Activated B cell treated with CpG ODN at 0.5 μM for 24 hours (primary cell): Measurements from ENCODE around the gene EGLN1. TPM values are rescaled to one million over a fixed set of nuclear protein-coding genes. Genes with fewer than 3 reads are reported as not detected.

ENCODE experiments used
- ATAC-seq: fragments of 200-7000 bp; cut with Tn5 transposase; one replicate; pipeline ENCODE4 v1.10.0; 2021; ENCODE audit warnings: low read depth, mild to moderate bottlenecking, moderate library complexity
- CTCF ChIA-PET: fragments of 350-600 bp; sonication (Branson Sonifier 250); formaldehyde crosslinking; loops from one replicate; lab custom pipeline; 2021; ENCODE audit warnings: antibody characterized with exemption; lab: Charles Lee
- POLR2A ChIA-PET: fragments of 350-600 bp; sonication (Branson Sonifier 250); formaldehyde crosslinking; loops from one replicate; lab custom pipeline; 2021; ENCODE audit warnings: antibody characterized with exemption; lab: Charles Lee
- DNase-seq: peaks from one replicate; pipeline ENCODE4 v3.0.0; 2022
- H3K27ac Mint-ChIP-seq: one replicate; pipeline ENCODE4 v1.8.0; 2020; ENCODE audit warnings: mixed read lengths
- H3K27me3 Mint-ChIP-seq: one replicate; pipeline ENCODE4 v1.8.0; 2021; ENCODE audit warnings: mixed read lengths
- H3K36me3 Mint-ChIP-seq: one replicate; pipeline ENCODE4 v1.8.0; 2021; ENCODE audit warnings: low read depth, mixed read lengths
- H3K4me1 Mint-ChIP-seq: one replicate; pipeline ENCODE4 v1.8.0; 2021; ENCODE audit warnings: mixed read lengths
- H3K4me3 Mint-ChIP-seq: one replicate; pipeline ENCODE4 v1.8.0; 2020; ENCODE audit warnings: mild to moderate bottlenecking, mixed read lengths
- H3K9me3 Mint-ChIP-seq: one replicate; pipeline ENCODE4 v1.8.0; 2020; ENCODE audit warnings: mixed read lengths
- CTCF ChIP-seq: fragments of 200-600 bp; IDR thresholded peaks from one replicate; pipeline ENCODE4 v1.8.0; 2022; ENCODE audit warnings: antibody characterized with exemption, mild to moderate bottlenecking
- intact Hi-C: fragments of 100-400 bp; cut with micrococcal nuclease; formaldehyde crosslinking; loops from one replicate; pipeline ENCODE4 v1.15.1; 2024
- total RNA-seq: library from RNA; stranded (reverse); gene quantifications from 2 replicates; pipeline ENCODE4 v1.2.3, GENCODE V29; 2022

The EGLN1 gene
- total RNA-seq, 1 donor from 2014 or later = 15.6 TPM

- ChIA-PET POLR2A (no interaction called here), CTCF (no interaction called here)
- ATAC-seq (no peak), DNase-seq (no peak)
- Mint-ChIP-seq H3K27ac (no peak overlapping the region), H3K9me3 (no peaks in the 10 kb centered on the region), H3K4me3 (no peak overlapping the region), H3K36me3 (no peaks in the 10 kb centered on the region), H3K27me3 (no peaks in the 10 kb centered on the region), H3K4me1 (no peaks in the 10 kb centered on the region)
- intact Hi-C loops = no loop called here
- TF ChIP-seq CTCF = no peak
These were observed 99.1 kb downstream of the EGLN1 start for GRCh38 chr1:231322880-231323530.

GRCh38 chr1:231319080-231319479 lies 103.0 kb downstream of the EGLN1 start:
- Mint-ChIP-seq H3K27me3 (no peaks in the 10 kb centered on the region), H3K9me3 (no peaks in the 10 kb centered on the region), H3K27ac (no peak overlapping the region), H3K36me3 (no peaks in the 10 kb centered on the region), H3K4me1 (no peaks in the 10 kb centered on the region), H3K4me3 (no peak overlapping the region)
- ChIA-PET POLR2A (no interaction called here), CTCF (no interaction called here)
- ATAC-seq (no peak), DNase-seq (no peak)
- intact Hi-C loops = no loop called here
- no peak for TF ChIP-seq CTCF

- no peaks in the 10 kb centered on the region for H3K27me3 Mint-ChIP-seq
- no peaks in the 10 kb centered on the region for H3K9me3 Mint-ChIP-seq
- no peaks in the 10 kb centered on the region for H3K36me3 Mint-ChIP-seq
- no peak overlapping the region for H3K4me3 Mint-ChIP-seq
- no peak overlapping the region for H3K27ac Mint-ChIP-seq
- TF ChIP-seq CTCF = no peak
- intact Hi-C loops = no loop called here
- POLR2A ChIA-PET = interaction anchor here (1.6 kb wide), 1 partner anchor 19 kb away, joined by 4 read pairs; the partner anchor contains the start of genes EXOC8 and SPRTN
- CTCF ChIA-PET = no interaction called here
- ATAC-seq = no peak
- no peaks in the 10 kb centered on the region for H3K4me1 Mint-ChIP-seq
- DNase-seq = no peak
These were observed 103.5 kb downstream of the EGLN1 start for GRCh38 chr1:231318568-231318967.

GRCh38 chr1:231318015-231318355 lies 104.1 kb downstream of the EGLN1 start:
- no peak overlapping the region for H3K4me3 Mint-ChIP-seq
- DNase-seq (no peak), ATAC-seq (no peak)
- intact Hi-C loops = no loop called here
- H3K27me3 Mint-ChIP-seq = no peaks in the 10 kb centered on the region
- H3K9me3 Mint-ChIP-seq = no peaks in the 10 kb centered on the region
- H3K27ac Mint-ChIP-seq = no peak overlapping the region
- H3K36me3 Mint-ChIP-seq = no peaks in the 10 kb centered on the region
- CTCF ChIA-PET = no interaction called here
- POLR2A ChIA-PET = interaction anchor here (1.6 kb wide), 1 partner anchor 20 kb away, joined by 4 read pairs; the partner anchor contains the start of genes EXOC8 and SPRTN
- no peak for TF ChIP-seq CTCF
- H3K4me1 Mint-ChIP-seq = no peaks in the 10 kb centered on the region

GRCh38 chr1:231317306-231318014 lies 104.6 kb downstream of the EGLN1 start:
- no peak for DNase-seq
- ChIA-PET CTCF (no interaction called here), POLR2A (interaction anchor here (1.6 kb wide), 1 partner anchor 20 kb away, joined by 4 read pairs; the partner anchor contains the start of genes EXOC8 and SPRTN)
- no peak for ATAC-seq
- intact Hi-C loops = no loop called here
- Mint-ChIP-seq H3K27ac (no peak overlapping the region), H3K36me3 (no peaks in the 10 kb centered on the region), H3K27me3 (no peaks in the 10 kb centered on the region), H3K4me1 (no peaks in the 10 kb centered on the region), H3K9me3 (no peaks in the 10 kb centered on the region), H3K4me3 (no peak overlapping the region)
- TF ChIP-seq CTCF = no peak
